Motor neuron (in vitro differentiated cells): ENCODE data around the gene OR4D6. TPM values are rescaled to one million over a fixed set of nuclear protein-coding genes. Genes with fewer than 3 reads are reported as not detected.
A peak's percentile ranks its signal among the peaks of the same experiment; 100 is the strongest.

Source experiments
- ATAC-seq, 8 experiments: fragments of 200-7000 bp; cut with Tn5 transposase; replicated peaks in 6 of 8; 2 replicates each; pipeline ENCODE4 v1.8.0; 2021; ENCODE audit warnings: mild to moderate bottlenecking in 8 of 8, moderate library complexity in 8 of 8
- H3K27ac ChIP-seq, 2 donors: fragments of 250-450 bp; sonication (Bioruptor Pico); 2 replicates each; pipeline ENCODE4 v1.9.0; 2021; ENCODE audit warnings: antibody characterized with exemption in 2 of 2, mild to moderate bottlenecking in 2 of 2, moderate library complexity in 1 of 2
- H3K4me1 ChIP-seq, 2 donors: fragments of 250-450 bp; sonication (Bioruptor Pico); replicated peaks in 1 of 2; 2 replicates each; pipeline ENCODE4 v1.6.1; 2021; ENCODE audit warnings: antibody characterized with exemption in 2 of 2, mild to moderate bottlenecking in 2 of 2, moderate library complexity in 1 of 2
- H3K4me3 ChIP-seq, 5 donors: fragments of 250-450 bp; sonication (Bioruptor Pico); 2 replicates each; pipeline ENCODE4 v1.9.0; 2021; ENCODE audit warnings: antibody characterized with exemption in 5 of 5, mild to moderate bottlenecking in 5 of 5, moderate library complexity in 4 of 5
- WGBS, 10 experiments: fragments of 450-650 bp; shearing (Covaris generic); methylation state at CpG; one replicate each; pipeline ENCODE4 v1.0.0; 2022; 5-methylcytosine and 5-hydroxymethylcytosine counted together
- in situ Hi-C, 9 experiments: fragments of 400-800 bp; cut with MboI; loops; one replicate each; pipeline ENCODE4 v1.15.0; 2021; ENCODE audit warnings: low sequenced_read_pairs in 9 of 9, low pct_unique_long_range_greater_than_20kb in 2 of 9; ENCODE audit not compliant: unreplicated experiment in 9 of 9
- total RNA-seq, 8 experiments: library from RNA; unstranded; fragments of 300-600 nt; gene quantifications; 2 replicates each; pipeline versions ENCODE4 v1.2.3 to v1.2.4, GENCODE V29; 2022

OR4D6 gene
- under 1 TPM in 1 of 8 experiments, not detected in 7; 0.57 TPM for total RNA-seq

GRCh38 chr11:59456661-59457060, at the start of gene OR4D6:
Gene OR4D6 (plus strand): TSS chr11:59456961. CDS start chr11:59456961, 0 bp downstream.
- Histone ChIP-seq H3K4me3 (no peak within 1 kb of the TSS), H3K27ac (no peak within 1 kb of the TSS), H3K4me1 (no peaks in the 10 kb centered on the region)
- in situ Hi-C loops, result no loop called here
- 0 to 100% (median 100%) methylated on average over 1 to 2 of the region's 2 CpGs; no CpG with 5 or more reads in 6 of the 10 experiments for WGBS, 10 experiments
- ATAC-seq, result no peak

GRCh38 chr11:59413646-59414045, 43.1 kb upstream of the OR4D6 start:
- Histone ChIP-seq H3K4me3 (no peak overlapping the region), H3K27ac (no peak overlapping the region), H3K4me1 (no peaks in the 10 kb centered on the region)
- in situ Hi-C loops, result no loop called here
- 6 to 100% (median 76%) methylated on average over 1 to 2 of the region's 2 CpGs for WGBS, 10 experiments
- no peak for ATAC-seq

- whole genome bisulfite sequencing, 10 experiments, result 0 to 100% (median 43%) methylated on average over 1 of the region's 1 CpG; no CpG with 5 or more reads in 5 of the 10 experiments
- Histone ChIP-seq H3K4me3 (no peak overlapping the region), H3K27ac (no peak overlapping the region), H3K4me1 (no peaks in the 10 kb centered on the region)
- no peak for ATAC-seq
- in situ Hi-C loops, result no loop called here
Observed at GRCh38 chr11:59415111-59415510, 41.6 kb upstream of the OR4D6 start.

GRCh38 chr11:59416613-59417012, 40.1 kb upstream of the OR4D6 start:
- Histone ChIP-seq H3K4me1 (no peaks in the 10 kb centered on the region), H3K4me3 (no peak overlapping the region), H3K27ac (no peak overlapping the region)
- in situ Hi-C loops, result no loop called here
- peak in 1 of 8 experiments; percentile 11 for ATAC-seq
- WGBS, 10 experiments, result 0 to 97% (median 86%) methylated on average over 1 to 5 of the region's 5 CpGs

DNA sequence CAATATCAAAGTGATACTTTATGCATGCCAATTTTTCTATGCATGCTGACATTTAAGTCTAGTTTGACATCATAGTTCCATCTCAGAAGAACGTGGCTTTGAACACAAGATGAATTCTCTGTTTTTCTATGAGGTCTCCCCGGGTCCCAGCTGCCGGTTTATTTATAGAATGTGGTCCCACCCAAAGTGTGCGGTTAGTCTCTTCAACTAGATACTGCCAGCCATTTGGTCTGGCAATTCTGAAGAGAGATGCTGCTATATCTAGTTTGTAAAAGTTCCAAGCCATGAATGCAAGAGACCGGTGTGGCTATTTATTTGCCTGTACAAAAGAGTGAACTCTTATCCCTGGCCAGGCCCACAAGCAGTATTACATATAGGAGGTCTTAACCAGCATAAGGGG, 39.7 kb upstream of the OR4D6 start:
- peak in 2 of 8 experiments; percentile 36 to 40 for ATAC-seq
- 0 to 90% (median 67%) methylated on average over 1 to 5 of the region's 5 CpGs; no CpG with 5 or more reads in 1 of the 10 experiments for WGBS, 10 experiments
- Histone ChIP-seq H3K4me1 (no peaks in the 10 kb centered on the region), H3K27ac (no peak overlapping the region), H3K4me3 (no peak overlapping the region)
- in situ Hi-C loops, result no loop called here

DNA sequence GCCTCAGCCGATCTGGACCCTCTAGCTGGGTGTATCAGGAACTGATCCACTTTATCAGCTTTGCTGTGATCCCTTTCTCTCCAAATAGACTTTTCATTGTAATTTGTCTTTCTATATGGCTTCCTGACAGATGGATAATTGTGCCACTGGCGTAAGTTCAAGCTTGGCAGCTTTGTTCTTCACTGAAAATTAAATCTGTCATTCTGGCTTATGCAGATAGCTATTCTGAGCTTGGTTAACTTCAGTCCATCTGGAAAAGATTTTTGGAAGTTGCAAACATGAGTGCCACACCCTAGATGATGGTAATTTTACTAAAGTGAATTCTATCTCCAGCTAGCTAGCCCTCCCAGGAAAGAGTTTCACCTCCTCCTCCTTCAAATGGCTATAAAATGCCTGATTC, 38.6 kb upstream of the OR4D6 start:
- peak in 3 of 8 experiments; percentile 88 to 95 (median 89) for ATAC-seq
- Histone ChIP-seq H3K4me1 (no peaks in the 10 kb centered on the region), H3K4me3 (no peak overlapping the region), H3K27ac (no peak overlapping the region)
- WGBS, 10 experiments, result 0 to 100% (median 85%) methylated on average over 1 to 2 of the region's 2 CpGs; no CpG with 5 or more reads in 3 of the 10 experiments
- in situ Hi-C loops, result no loop called here

DNA sequence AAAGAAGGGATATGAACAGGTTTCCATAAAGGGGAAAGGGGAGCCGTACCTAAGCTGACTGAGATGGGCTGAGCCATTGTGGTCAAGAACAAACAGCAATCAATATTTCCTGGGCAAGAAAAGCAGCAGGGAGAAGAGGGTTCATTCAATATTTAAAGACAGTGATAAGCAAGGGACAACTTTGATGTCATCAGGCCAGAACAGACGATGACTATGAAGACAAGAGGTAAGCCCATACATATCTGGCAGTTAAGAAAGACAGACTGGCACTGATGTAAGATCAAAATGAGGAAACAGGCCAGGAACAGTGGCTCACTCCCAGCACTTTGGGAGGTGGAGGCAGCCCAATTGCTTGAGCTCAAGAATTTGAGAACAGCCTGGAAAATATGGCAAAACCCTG, 32.9 kb upstream of the OR4D6 start:
- H3K4me3 ChIP-seq, result no peak overlapping the region
- ATAC-seq, result no peak
- no peak overlapping the region for H3K27ac ChIP-seq
- H3K4me1 ChIP-seq, result peaks cover 0 to 14% of the 10 kb centered on the region in 2 donors
- in situ Hi-C loops, result loop anchor here in 1 of 9 experiments (10.0 kb wide), 1 partner anchor 259 kb away; no protein-coding TSS in a partner anchor
- 0 to 100% (median 50%) methylated on average over 1 to 2 of the region's 2 CpGs; no CpG with 5 or more reads in 2 of the 10 experiments for WGBS, 10 experiments

DNA sequence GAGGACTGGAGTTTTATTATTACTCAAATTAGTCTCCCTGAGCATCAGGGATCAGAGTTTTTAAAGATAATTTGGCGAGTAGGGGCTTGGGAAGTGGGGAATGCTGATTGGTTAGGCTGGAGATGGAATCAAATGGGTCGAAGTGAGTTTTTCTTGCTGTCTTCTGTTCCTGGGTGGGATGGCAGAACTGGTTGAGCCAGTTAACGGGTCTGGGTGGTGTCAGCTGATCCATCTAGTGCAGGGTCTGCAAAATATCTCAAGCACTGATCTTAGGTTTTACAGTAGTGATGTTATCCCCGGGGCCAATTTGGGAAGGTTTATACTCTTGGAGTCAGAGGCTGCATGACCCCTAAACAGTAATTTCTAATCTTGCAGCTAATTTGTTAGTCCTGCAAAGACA, 31.6 kb upstream of the OR4D6 start:
- Histone ChIP-seq H3K4me3 (no peak overlapping the region), H3K4me1 (peaks cover 0 to 14% of the 10 kb centered on the region in 2 donors), H3K27ac (no peak overlapping the region)
- in situ Hi-C loops, result loop anchor here in 3 of 9 experiments (10.0 to 25.0 kb wide), 2 partner anchors 238 to 260 kb away; no protein-coding TSS in a partner anchor
- ATAC-seq, result no peak
- 0 to 100% (median 40%) methylated on average over 1 to 3 of the region's 4 CpGs; no CpG with 5 or more reads in 4 of the 10 experiments for WGBS, 10 experiments

DNA sequence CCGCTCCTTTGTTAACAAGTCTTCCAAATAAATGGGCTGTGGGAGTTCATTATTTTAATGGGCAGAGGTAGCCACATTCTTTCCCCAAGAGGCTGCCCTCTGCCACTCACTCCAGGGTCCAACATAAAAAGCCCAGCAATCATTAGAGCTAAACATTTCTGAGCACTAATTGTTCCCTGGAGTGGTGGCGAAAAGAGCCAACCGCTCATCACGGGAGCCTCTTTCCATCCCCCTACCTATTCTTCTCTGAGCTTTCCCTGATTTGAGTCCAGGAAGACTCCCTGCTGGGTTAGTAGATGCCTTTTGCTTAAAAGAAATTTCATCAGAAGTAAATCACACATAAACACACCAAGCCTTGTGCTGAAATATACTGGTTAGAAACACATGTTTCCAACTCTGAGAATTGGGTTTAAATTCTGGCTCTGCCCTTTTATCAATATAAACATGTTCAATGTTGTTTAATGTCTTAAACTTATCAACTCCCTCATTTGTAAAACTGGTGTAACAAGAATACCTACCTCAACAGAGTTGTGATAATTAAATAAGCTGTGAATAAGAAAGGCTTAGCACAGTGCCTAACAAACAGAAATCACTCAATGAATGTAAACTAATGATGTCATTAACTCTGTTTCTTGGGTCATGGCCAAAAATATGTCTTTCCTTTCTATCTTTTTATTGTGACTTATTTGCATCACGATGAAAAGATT, 30.2 kb upstream of the OR4D6 start, which contains the start of gene OR5A2:
Gene OR5A2, minus strand, starts transcription at position 53 of the 707 bp plus-strand sequence. CDS start 3,460 bp downstream, outside the sequence.
- Histone ChIP-seq H3K4me1 (peaks cover 0 to 14% of the 10 kb centered on the region in 2 donors), H3K27ac (no peak within 1 kb of the TSS), H3K4me3 (no peak within 1 kb of the TSS)
- in situ Hi-C loops, result loop anchor here in 3 of 9 experiments (10.0 to 25.0 kb wide), 2 partner anchors 239 to 262 kb away; no protein-coding TSS in a partner anchor
- peak in 1 of 8 experiments; percentile 34 for ATAC-seq
- 31 to 88% (median 59%) methylated on average over 1 to 5 of the region's 5 CpGs for WGBS, 10 experiments

GRCh38 chr11:59427068-59427382, 29.7 kb upstream of the OR4D6 start:
- ATAC-seq, result no peak
- in situ Hi-C loops, result loop anchor here in 3 of 9 experiments (10.0 to 25.0 kb wide), 2 partner anchors 240 to 262 kb away; no protein-coding TSS in a partner anchor
- Histone ChIP-seq H3K4me3 (no peak overlapping the region), H3K4me1 (peaks cover 0 to 14% of the 10 kb centered on the region in 2 donors), H3K27ac (no peak overlapping the region)

- Histone ChIP-seq H3K27ac (no peak overlapping the region), H3K4me1 (peaks cover 0 to 14% of the 10 kb centered on the region in 2 donors), H3K4me3 (no peak overlapping the region)
- peak in 3 of 8 experiments; percentile 75 to 77 (median 76) for ATAC-seq
- 50 to 88% (median 66%) methylated on average over 2 to 4 of the region's 4 CpGs; no CpG with 5 or more reads in 1 of the 10 experiments for WGBS, 10 experiments
- in situ Hi-C loops, result loop anchor here in 3 of 9 experiments (10.0 to 25.0 kb wide), 2 partner anchors 243 to 265 kb away; no protein-coding TSS in a partner anchor
Observed at GRCh38 chr11:59429924-59430516, 26.7 kb upstream of the OR4D6 start.

- ATAC-seq, result no peak
- no peaks in the 10 kb centered on the region for H3K4me1 ChIP-seq
- WGBS, 10 experiments, result 0 to 92% (median 73%) methylated on average over 2 to 3 of the region's 3 CpGs; no CpG with 5 or more reads in 1 of the 10 experiments
- H3K27ac ChIP-seq, result no peak within 1 kb of the TSS
- no peak within 1 kb of the TSS for H3K4me3 ChIP-seq
- in situ Hi-C loops, result loop anchor here in 2 of 9 experiments (25.0 kb wide), 1 partner anchor 249 kb away; no protein-coding TSS in a partner anchor
Observed at GRCh38 chr11:59436169-59436568, 20.6 kb upstream of the OR4D6 start, which contains the start of gene OR5A1. Gene OR5A1 (plus strand): TSS chr11:59436469. CDS start chr11:59443169, 6,700 bp downstream.

DNA sequence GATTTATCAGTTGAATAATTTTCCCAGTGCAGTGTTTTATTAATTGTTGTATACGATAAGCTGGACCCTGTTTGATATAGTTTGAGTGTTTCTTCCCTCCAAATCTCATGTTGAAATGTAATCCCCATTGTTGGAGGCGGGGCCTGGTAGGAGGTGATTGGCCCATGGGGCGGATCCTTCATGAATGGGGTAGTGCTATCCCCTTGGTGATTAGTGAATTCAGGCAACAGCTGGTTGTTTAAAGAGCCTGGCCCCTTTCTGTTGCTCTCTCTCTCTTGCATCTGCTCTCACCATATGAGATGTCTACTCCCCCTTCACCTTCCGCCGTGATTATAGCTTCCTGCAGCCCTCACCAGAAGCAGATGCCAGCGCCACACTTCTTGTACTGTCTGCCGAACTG, 19.0 kb upstream of the OR4D6 start:
- 18 to 93% (median 85%) methylated on average over 2 to 7 of the region's 7 CpGs; no CpG with 5 or more reads in 1 of the 10 experiments for WGBS, 10 experiments
- ATAC-seq, result no peak
- no peak overlapping the region for H3K4me3 ChIP-seq
- H3K27ac ChIP-seq, result no peak overlapping the region
- in situ Hi-C loops, result loop anchor here in 2 of 9 experiments (25.0 kb wide), 1 partner anchor 250 kb away; no protein-coding TSS in a partner anchor
- no peaks in the 10 kb centered on the region for H3K4me1 ChIP-seq
